Measurements from ENCODE around the gene C10orf88.

- TF ChIP-seq CTCF (IDR thresholded peaks at IDR 0.05) (no peak), POLR2A (IDR thresholded peaks at IDR 0.05) (no peak)
Measured at GRCh38 chr10:122998360-122998917, 44.4 kb upstream of the C10orf88 start.

Measured in tibial nerve (tissue), 3 donors.